Measurements from ENCODE around the gene GOLGA8Q.
"Not testable (repeated sequence)": the region's sequence is repeated elsewhere in the genome, so short reads cannot be mapped to it uniquely, and the experiment has no call there.

The GOLGA8Q gene, protein sequence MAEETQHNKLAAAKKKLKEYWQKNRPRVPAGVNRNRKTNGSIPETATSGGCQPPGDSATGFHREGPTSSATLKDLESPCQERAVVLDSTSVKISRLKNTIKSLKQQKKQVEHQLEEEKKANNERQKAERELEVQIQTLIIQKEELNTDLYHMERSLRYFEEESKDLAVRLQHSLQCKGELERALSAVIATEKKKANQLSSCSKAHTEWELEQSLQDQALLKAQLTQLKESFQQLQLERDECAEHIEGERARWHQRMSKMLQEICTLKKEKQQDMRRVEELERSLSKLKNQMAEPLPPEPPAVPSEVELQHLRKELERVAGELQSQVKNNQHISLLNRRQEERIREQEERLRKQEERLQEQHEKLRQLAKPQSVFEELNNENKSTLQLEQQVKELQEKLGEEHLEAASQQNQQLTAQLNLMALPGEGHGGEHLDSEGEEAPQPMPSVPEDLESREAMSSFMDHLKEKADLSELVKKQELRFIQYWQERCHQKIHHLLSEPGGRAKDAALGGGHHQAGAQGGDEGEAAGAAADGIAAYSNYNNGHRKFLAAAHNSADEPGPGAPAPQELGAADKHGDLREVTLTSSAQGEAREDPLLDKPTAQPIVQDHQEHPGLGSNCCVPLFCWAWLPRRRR

DNA sequence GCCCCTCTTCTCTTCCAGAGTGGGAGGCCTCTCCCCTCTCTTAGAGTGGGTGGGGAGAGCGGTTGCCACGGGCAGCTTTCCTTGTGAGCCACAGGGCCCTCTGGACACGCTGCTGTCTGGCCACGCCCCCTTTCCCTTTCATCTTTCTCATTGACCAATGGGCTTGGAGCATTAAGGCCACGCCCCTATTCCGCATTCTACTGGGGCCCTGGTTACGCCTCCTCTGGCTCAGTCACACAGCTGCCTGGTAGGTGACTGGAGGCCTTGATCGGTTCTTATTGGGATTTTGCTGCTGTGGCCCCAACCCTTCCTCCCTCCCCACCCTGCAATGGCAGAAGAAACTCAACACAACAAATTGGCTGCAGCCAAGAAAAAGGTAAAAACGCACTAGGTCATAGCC lies at the start of gene GOLGA8Q:
Gene GOLGA8Q, plus strand, starts transcription at position 301 of the 400 bp plus-strand sequence. Its CDS starts 28 bp downstream, at position 329.
- not testable (repeated sequence) for DNase-seq

DNA sequence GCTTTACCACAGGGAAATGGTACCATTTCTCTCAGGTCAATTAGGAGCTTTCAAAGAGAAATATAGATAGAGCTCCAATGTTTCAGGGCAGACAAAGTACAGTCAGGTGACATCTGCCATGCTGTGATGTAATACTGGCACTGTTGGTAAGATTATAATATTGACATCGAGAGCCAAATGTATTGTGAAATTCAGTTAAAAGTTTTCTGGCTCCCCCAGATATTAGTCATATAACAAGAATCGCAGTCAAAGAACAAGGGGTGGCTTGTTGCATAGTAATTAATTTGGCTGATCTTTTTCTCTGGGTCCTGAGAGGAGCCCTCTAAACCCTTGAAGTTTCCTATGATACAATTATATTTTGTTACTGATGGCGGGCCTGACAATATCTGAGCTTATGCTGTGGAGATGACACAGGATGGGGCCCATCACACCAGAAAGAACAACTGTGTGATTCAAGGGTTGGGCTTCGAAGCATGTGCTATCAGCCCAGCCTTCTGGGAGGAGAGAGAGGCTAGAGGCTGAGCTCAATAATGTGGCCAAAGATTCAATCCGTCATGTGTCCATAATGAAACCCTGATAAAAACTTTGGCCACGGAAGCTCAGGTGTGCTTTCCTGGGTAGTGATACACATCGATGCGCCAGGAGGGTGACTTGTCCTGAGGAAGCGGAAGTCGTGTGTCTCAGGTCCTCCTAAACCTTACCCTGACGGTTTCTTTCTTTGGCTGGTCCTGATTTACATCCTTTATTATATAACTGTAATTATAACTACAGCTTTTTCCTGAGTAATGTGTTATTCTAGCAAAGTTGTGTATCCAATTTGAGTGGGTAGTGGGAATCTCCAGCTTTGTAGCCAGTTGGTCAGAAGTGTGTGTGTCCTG lies 48.7 kb upstream of the GOLGA8Q start:
- not testable (repeated sequence) for DNase-seq

DNA sequence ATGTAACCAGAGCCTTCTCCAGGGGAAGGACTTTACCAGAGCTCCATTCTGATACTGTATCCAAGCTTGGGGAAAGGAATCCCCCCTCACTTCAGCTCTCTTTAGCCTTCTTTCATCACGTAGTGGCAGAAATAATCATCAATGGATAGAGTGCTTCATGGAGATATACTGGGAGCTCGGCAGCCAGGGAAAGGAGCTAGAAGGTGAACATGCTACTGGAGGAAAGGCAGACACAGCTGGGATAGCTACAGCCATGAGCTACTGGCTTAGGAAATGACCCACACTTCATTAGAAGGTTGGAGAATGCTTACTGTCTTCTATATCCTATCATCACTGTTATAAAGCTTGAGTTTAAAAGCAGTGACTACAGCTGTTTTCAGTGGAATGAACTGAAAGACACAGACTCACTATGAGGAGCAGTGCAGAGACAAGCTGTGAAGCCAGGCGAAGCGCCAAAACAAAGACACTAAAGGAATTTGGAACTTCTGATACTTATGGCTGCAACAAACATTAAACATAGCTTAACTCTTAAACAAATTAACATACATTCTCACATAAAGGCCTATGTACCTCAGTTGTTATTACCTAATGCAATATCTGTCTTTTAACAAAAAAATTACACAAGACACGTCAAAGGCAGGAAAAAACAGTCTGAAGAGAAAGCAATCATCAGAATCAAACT lies 47.5 kb upstream of the GOLGA8Q start:
- not testable (repeated sequence) for DNase-seq

DNA sequence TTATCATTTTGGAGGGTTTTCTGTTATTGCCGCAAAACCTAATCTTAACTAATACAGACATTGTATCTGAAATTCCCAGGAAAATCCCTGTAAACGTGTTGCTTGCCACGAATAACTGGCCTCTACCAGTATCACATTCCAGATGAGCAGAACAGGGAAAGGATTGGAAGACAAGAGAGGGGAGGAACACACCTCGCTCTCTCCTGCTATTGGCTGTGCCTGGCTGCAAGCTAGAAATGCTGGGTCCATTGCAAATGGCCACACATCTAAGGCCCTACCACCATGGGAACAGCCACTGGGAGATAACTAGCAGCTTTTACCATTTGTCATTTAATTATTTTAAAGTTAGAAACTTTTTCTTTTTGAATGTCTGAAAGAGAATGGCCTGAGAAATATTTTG lies 37.3 kb upstream of the GOLGA8Q start:
- DNase-seq: not testable (repeated sequence)

DNA sequence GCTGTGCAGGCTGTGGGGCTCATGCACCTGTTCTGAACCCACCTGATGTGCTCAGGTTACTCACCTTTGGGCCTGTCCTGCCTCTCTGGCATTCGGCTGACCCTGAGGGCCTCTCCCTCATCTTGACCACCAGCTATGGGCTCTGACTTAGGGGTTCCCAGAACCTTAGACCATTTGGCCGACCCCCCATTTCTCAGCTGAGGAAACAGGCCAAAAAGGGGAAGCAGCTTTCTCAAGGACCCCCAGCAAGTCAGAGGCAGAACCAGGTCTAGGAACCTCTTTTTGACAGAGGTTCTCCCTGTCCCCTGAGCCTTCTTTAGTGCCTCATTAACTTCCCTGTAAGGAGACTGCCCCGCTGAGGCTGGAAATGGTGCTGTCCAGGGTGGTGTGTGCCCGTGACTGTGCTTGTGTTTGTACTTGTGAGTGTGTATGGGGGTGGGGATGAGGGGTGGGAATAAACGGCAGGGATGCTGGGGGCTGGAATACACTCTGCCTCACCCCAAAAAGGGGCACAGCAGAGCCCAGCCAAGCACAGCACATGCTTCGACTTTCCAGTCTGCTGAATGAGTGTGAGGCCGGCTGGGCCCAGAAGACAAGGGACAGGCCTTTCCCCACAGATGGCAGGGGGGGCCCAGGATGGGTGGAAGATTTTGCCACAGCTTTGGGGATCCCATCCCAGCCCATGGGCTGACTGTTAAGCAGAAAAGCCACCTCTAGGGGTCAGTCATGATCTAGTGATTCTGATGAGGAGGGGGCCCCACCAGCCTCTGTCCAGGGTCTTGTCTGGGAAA lies 28.2 kb upstream of the GOLGA8Q start:
- not testable (repeated sequence) for DNase-seq

DNA sequence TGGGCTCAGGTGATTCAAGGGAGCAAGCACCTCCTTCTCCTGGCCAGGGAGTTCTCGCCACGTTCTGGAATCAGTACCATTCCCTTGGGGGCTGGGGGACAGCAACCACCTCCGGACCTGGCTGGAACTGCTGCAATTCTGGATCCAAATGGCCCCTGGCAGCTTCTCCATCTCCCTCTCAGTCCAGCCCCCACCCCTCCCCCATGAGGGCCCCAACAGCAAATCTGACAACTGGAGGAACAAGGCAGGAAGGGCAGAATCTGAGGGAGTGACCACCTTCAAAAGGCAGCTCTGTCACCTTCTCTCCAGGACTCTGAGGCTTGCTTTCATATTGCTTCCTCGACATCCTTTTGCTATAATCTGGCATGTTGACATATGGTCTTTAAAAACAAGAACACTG lies 25.9 kb upstream of the GOLGA8Q start:
- not testable (repeated sequence) for DNase-seq

DNA sequence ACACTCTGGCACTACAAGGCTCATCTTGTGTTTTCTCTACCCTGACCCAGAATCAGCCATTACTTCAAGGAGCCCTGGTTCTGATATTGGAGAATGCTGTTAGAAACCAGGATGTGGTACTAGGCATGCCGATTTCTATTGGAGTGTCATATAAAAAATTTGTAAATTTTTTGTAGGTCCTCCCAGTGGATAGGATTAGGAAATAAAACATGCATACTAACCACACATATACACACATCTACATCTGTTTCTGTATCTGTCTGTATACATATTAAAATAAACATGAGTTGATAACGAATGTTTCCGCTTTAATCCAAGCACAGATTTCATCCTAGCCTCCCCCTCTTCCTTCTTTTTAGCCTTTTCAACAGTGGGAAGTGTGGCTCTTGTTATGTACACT lies 22.8 kb upstream of the GOLGA8Q start:
- DNase-seq: not testable (repeated sequence)

DNA sequence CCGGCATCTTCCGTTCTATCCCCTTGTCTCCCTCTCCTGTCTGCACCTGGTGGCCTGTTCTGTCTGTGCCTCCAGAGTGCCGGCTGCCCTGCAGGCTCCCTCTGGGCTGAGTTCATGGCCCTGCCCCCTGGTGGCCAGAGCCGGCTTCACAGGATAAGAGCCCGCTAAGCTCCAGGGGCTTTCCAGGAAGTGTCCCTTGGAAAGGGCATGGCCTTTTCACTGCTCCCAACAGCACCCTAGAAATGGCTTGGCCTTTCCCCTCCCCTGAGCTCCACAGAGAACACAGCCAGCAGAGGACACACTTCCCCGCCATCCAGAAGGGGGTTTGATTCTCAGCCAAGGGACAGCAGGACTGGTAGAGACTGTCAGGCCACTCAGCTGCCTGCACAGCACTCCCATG lies 15.1 kb downstream of the GOLGA8Q start:
- DNase-seq: not testable (repeated sequence)

DNA sequence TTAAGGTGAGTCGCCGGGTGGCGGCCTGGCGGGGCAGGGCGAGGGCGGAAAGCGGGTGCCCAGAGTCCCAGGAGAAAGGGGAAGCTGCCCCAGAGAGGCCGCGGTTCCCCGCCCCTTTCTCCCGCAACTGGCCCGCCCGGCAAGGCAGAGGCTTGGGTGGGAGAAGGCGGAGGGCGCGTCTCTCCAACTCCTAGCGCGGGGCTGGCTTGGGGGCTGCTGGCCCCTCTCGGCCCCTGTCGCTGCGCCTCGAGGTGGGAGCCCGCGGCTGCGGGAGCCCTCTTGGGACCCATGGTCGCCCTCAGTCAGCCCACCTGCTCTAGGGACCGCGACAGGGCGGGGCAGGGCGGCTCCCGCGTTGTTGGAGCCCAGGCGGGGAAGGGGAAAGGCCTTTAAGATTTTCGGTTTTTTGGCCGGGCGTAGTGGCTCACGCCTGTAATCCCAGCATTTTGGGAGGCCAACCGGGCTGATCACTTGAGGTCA lies 21.2 kb downstream of the GOLGA8Q start:
- DNase-seq: not testable (repeated sequence)

DNA sequence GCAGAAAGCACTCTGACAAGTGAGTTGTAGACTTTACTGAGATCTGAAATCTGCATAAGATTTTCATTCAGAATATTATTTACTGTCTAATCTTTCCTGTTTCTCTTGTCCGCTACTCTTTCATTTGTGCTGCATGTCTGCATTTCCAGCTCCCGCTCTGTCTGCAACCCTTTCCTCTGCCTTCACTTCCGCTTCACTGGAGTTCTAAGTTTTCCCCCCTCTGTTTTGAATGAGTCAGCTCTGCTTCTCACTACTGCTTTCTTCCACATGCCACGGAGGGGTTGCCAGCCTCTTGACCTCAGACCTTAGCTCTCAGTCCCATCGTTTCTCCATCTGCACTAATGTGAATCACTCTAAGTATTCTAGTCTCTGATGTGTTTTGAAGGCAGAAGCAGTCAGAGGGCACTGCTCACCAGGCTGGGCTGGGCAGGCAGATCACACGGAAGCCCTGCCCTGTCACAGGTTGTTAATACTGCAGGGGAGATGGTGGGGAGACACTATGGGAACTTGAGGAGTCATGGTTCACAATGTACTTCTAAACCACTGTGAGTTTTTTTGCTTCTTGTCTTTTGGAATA lies 27.6 kb downstream of the GOLGA8Q start:
- not testable (repeated sequence) for DNase-seq

DNA sequence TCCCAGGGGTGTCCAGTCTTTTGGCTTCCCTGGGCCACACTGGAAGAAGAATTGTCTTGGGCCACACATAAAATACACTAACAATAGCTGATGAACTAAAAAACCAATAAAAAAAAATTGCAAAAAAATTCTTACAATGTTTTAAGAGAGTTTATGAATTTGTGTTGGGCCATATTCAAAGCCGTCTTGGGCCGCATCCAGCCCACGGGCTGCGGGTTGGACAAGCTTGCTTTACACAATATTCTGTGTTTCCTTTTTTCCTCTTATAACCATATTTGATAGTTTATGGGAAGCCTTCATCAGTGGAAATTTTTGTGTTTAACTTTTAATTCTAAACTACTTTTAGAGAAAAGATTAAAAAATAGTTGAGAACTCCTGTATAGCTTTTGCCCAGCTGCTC lies 28.9 kb downstream of the GOLGA8Q start:
- not testable (repeated sequence) for DNase-seq

DNA sequence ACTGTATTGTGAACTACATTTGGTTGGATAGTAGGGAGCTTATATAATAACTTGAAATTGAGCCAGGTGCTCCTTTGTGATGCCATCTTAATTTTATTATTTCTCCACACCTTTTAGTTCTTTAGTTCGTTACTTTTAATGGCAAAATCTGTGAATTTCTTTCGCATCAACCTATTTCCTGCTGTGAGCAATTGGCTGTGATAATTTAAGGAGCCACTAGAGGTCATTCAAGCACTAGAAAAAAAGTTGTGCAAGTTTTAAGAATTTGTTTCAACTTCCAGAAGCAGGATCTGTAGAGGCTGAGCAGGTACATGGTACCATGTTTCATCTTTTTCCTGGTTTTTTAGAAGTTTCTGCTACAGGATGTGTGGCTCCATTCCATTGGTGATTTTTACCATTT lies 47.1 kb downstream of the GOLGA8Q start:
- DNase-seq: not testable (repeated sequence)

DNA sequence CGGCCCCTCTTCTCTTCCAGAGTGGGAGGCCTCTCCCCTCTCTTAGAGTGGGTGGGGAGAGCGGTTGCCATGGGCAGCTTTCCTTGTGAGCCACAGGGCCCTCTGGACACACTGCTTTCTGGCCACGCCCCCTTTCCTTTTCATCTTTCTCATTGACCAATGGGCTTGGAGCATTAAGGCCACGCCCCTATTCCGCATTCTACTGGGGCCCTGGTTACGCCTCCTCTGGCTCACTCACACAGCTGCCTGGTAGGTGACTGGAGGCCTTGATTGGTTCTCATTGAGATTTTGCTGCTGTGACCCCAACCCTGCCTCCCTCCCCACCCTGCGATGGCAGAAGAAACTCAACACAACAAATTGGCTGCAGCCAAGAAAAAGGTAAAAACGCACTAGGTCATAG lies 51.9 kb downstream of the GOLGA8Q start, which contains the start of gene GOLGA8H:
Gene GOLGA8H, plus strand, starts transcription at position 233 of the 400 bp plus-strand sequence. Its CDS starts 98 bp downstream, at position 331.
- DNase-seq: not testable (repeated sequence)

Data from GDM1 (cell line).